ENCODE data around the gene SMPD3.

GRCh38 chr16:68342620-68343019 is 105.7 kb downstream of the SMPD3 start:
- TF ChIP-seq CTCF (IDR thresholded peaks at IDR 0.05) = no peak
- TF ChIP-seq POLR2A (IDR thresholded peaks at IDR 0.05) = no peak

Measured in uterus (tissue), 2 donors.